DOHH2 (cell line): ENCODE results near the gene HIPK2.

Experiments
- H3F3A ChIP-seq: fragments of 200-600 bp; sonication (generic), shearing (Covaris generic); 2 replicates; pipeline ENCODE4 v1.6.0; 2016; ENCODE audit warnings: antibody characterized with exemption, mild to moderate bottlenecking; ENCODE audit not compliant: control insufficient read depth, insufficient read depth
- H3K27ac ChIP-seq: fragments of 200-600 bp; sonication (generic); 2 replicates; pipeline ENCODE4 v1.5.1; 2014; ENCODE audit warnings: low read depth, mild to moderate bottlenecking, low read length, moderate library complexity
- H3K27me3 ChIP-seq: fragments of 200-600 bp; sonication (generic); 2 replicates; pipeline ENCODE4 v1.6.1; 2014; ENCODE audit warnings: mild to moderate bottlenecking, low read length, mixed read lengths; ENCODE audit not compliant: control insufficient read depth
- H3K36me3 ChIP-seq: fragments of 200-600 bp; sonication (generic); 2 replicates; pipeline ENCODE4 v1.6.1; 2014; ENCODE audit warnings: mild to moderate bottlenecking, low read length, moderate library complexity, mixed read lengths; ENCODE audit not compliant: control insufficient read depth
- H3K4me1 ChIP-seq: fragments of 200-600 bp; sonication (generic); 2 replicates; pipeline ENCODE4 v1.6.1; 2014; ENCODE audit warnings: mild to moderate bottlenecking, low read length, mixed read lengths; ENCODE audit not compliant: control insufficient read depth
- H3K4me2 ChIP-seq: fragments of 200-600 bp; sonication (generic); 2 replicates; pipeline ENCODE4 v1.6.0; 2014; ENCODE audit warnings: mild to moderate bottlenecking, low read length, moderate library complexity
- H3K4me3 ChIP-seq: fragments of 200-600 bp; sonication (generic); 2 replicates; pipeline ENCODE4 v1.5.1; 2014; ENCODE audit warnings: mild to moderate bottlenecking, low read length, mixed read lengths
- H3K79me2 ChIP-seq: fragments of 200-600 bp; sonication (generic); 2 replicates; pipeline ENCODE4 v1.6.1; 2014; ENCODE audit warnings: mild to moderate bottlenecking, low read length, mixed read lengths; ENCODE audit not compliant: control insufficient read depth
- H3K9me2 ChIP-seq: fragments of 200-600 bp; sonication (generic); replicated peaks from 2 replicates; pipeline ENCODE4 v1.6.1; 2014; ENCODE audit warnings: mild to moderate bottlenecking, low read length, mixed read lengths; ENCODE audit not compliant: control insufficient read depth
- H3K9me3 ChIP-seq: fragments of 200-600 bp; sonication (generic); 2 replicates; pipeline ENCODE4 v1.6.1; 2014; ENCODE audit warnings: antibody characterized with exemption, low read length, mixed read lengths; ENCODE audit not compliant: control insufficient read depth, insufficient read depth
- H4K20me1 ChIP-seq: fragments of 200-600 bp; sonication (generic); 2 replicates; pipeline ENCODE4 v1.6.0; 2014; ENCODE audit warnings: low read depth, mild to moderate bottlenecking, antibody characterized with exemption, low read length, moderate library complexity; ENCODE audit not compliant: control insufficient read depth, insufficient read depth
- CTCF ChIP-seq: fragments of 200-600 bp; sonication (generic); IDR thresholded peaks from one replicate; pipeline ENCODE4 v1.5.1; 2014; ENCODE audit warnings: antibody characterized with exemption, mild to moderate bottlenecking, low read depth, low read length; ENCODE audit not compliant: poor library complexity, severe bottlenecking
- EZH2phosphoT487 ChIP-seq: fragments of 200-600 bp; sonication (generic); IDR thresholded peaks from 2 replicates; pipeline ENCODE4 v1.6.1; 2017; ENCODE audit warnings: borderline replicate concordance, mild to moderate bottlenecking, antibody characterized with exemption, low read length, moderate library complexity, mixed read lengths

Gene HIPK2

DNA sequence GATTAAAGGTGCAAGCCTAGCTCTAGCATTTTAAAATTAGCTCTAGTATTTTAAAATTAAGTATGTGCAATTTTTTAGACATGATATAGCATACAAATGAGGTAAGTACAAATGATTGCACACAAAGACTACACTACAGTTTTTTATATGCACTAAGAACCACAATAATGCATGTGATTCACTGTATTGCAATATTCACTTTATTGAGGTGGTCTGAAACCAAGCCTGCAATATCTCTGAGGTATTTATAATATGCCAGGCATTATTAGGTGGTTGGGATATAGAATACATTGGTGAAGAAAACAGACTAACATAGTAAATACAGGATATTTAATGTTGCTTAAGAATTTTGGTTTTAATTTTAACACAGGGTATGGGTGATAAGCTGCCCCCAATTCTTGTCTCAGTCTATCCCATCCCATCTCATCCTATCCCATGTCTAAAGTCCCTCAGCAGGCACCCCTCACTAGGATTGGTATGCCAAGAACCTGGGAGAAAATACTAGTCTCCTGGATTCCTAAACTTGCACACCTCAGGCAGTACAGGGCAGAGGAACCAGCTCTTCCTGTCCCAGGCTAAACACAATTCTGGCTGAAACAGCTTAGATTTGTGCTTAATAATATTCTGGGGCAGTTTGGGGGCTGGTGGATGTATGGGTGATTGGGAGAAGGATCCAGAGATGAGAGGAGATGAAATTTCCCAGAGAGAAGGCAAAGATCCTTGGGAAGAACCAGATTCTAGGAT, 90.4 kb downstream of the HIPK2 start:
- no peaks in the 10 kb centered on the region for H3K4me1 ChIP-seq
- no peaks in the 10 kb centered on the region for H4K20me1 ChIP-seq
- H3K9me2 ChIP-seq = no peaks in the 10 kb centered on the region
- TF ChIP-seq CTCF (no peak), EZH2phosphoT487 (no peak)
- no peak overlapping the region for H3K4me3 ChIP-seq
- H3K27me3 ChIP-seq = no peaks in the 10 kb centered on the region; the same call in 1 of the 2 replicates
- no peak overlapping the region for H3K27ac ChIP-seq
- H3K36me3 ChIP-seq = no peaks in the 10 kb centered on the region
- no peaks in the 10 kb centered on the region for H3K9me3 ChIP-seq
- no peak overlapping the region for H3K4me2 ChIP-seq
- no peaks in the 10 kb centered on the region for H3F3A ChIP-seq
- H3K79me2 ChIP-seq = no peaks in the 10 kb centered on the region

DNA sequence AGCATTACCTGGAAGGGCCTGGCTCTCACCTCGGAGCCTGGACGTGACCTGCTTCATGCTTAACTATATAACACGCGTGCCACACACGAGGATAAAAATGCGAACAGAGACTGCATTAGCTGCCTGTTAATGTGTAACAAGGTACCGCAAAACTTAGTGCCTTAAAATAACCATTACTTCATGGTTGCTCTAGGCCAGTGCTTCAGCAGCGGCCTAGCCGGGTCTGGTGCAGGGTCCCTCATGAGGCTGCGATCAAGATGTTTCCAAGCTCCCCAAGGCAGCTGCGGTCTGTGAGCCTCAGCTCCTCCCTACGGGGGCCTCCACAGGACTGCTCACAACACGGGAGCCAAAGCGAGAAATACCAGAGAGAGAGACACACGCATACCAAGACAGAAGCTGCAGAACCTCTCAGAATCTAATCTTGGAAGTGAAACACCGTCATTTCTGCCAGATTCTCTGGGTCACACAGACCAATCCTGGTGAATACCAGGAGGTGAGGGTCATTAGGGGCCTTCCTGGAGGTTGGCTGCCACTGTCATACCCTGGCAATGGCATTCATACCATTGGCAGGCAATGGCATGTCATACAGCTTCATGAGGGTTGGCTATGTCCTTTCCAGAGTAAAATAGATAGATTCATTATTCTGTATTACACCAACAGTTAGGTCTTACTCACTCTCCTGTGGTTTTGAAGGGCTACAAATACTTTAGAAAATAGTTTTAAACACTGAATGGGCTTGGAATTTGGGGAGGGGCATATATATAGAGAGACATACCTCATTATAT, 94.5 kb downstream of the HIPK2 start:
- no peaks in the 10 kb centered on the region for H3K79me2 ChIP-seq
- no peak overlapping the region for H3K4me2 ChIP-seq
- H3K27me3 ChIP-seq = peaks cover 8% of the 10 kb centered on the region
- no peak overlapping the region for H3K27ac ChIP-seq
- H3K4me3 ChIP-seq = no peak overlapping the region
- H4K20me1 ChIP-seq = no peaks in the 10 kb centered on the region
- TF ChIP-seq EZH2phosphoT487 = no peak
- no peaks in the 10 kb centered on the region for H3F3A ChIP-seq
- no peaks in the 10 kb centered on the region for H3K4me1 ChIP-seq
- H3K9me2 ChIP-seq = no peaks in the 10 kb centered on the region
- H3K36me3 ChIP-seq = no peaks in the 10 kb centered on the region
- H3K9me3 ChIP-seq = no peaks in the 10 kb centered on the region

- no peak overlapping the region for H3K27ac ChIP-seq
- H3K9me2 ChIP-seq = no peaks in the 10 kb centered on the region
- no peak overlapping the region for H3K4me2 ChIP-seq
- no peaks in the 10 kb centered on the region for H4K20me1 ChIP-seq
- peaks cover 8% of the 10 kb centered on the region for H3K27me3 ChIP-seq
- H3K4me3 ChIP-seq = no peak overlapping the region
- no peaks in the 10 kb centered on the region for H3K36me3 ChIP-seq
- no peaks in the 10 kb centered on the region for H3K4me1 ChIP-seq
- H3K79me2 ChIP-seq = no peaks in the 10 kb centered on the region
- no peak for TF ChIP-seq EZH2phosphoT487
- TF ChIP-seq CTCF = no peak
- no peaks in the 10 kb centered on the region for H3K9me3 ChIP-seq
- no peaks in the 10 kb centered on the region for H3F3A ChIP-seq
These were observed 95.4 kb downstream of the HIPK2 start for GRCh38 chr7:139682136-139683013.

- no peak overlapping the region for H3K27ac ChIP-seq
- no peak overlapping the region for H3K4me2 ChIP-seq
These were observed 96.0 kb downstream of the HIPK2 start for GRCh38 chr7:139681812-139682135.

More at GRCh38 chr7:139681812-139682135, 96.0 kb downstream of the HIPK2 start:
- H3K4me3 ChIP-seq = no peak overlapping the region
- no peaks in the 10 kb centered on the region for H3K36me3 ChIP-seq
- H3K9me2 ChIP-seq = no peaks in the 10 kb centered on the region
- no peaks in the 10 kb centered on the region for H3K79me2 ChIP-seq
- no peaks in the 10 kb centered on the region for H3F3A ChIP-seq
- H3K9me3 ChIP-seq = no peaks in the 10 kb centered on the region
- no peaks in the 10 kb centered on the region for H3K4me1 ChIP-seq
- H4K20me1 ChIP-seq = no peaks in the 10 kb centered on the region
- TF ChIP-seq EZH2phosphoT487 = no peak
- TF ChIP-seq CTCF = no peak
- H3K27me3 ChIP-seq = peaks cover 8% of the 10 kb centered on the region
